K562 (cell line): ENCODE data around the gene PTBP3. TPM values are rescaled to one million over a fixed set of nuclear protein-coding genes. Genes with fewer than 3 reads are reported as not detected.

Experiments used
- ARHGAP35 ChIP-seq: fragments of 450-650 bp; IDR thresholded peaks from 2 replicates; pipeline ENCODE4 v1.6.1; 2018; ENCODE audit not compliant: partially characterized antibody
- CBFA2T3 ChIP-seq: fragments of 450-650 bp; IDR thresholded peaks from 2 replicates; pipeline ENCODE4 v1.6.1; 2017
- CBX1 ChIP-seq: sonication (generic); IDR thresholded peaks from 2 replicates; pipeline ENCODE4 v1.6.1; 2016; ENCODE audit warnings: antibody characterized with exemption, low read depth, mild to moderate bottlenecking
- CCNT2 ChIP-seq: IDR thresholded peaks from 2 replicates; pipeline ENCODE4 v1.6.1; 2011; ENCODE audit warnings: borderline replicate concordance, low read depth, mild to moderate bottlenecking, moderate library complexity, mixed read lengths, low read length; ENCODE audit not compliant: insufficient read length; ENCODE audit errors: extremely low read depth
- EP300 ChIP-seq: IDR thresholded peaks from 2 replicates; pipeline ENCODE4 v1.6.1; 2012; ENCODE audit warnings: low read length, improper control_type of control experiment
- ERF ChIP-seq: fragments of 450-650 bp; formaldehyde crosslinking; IDR thresholded peaks from 2 replicates; pipeline ENCODE4 v1.4.0; 2020; ENCODE audit warnings: mild to moderate bottlenecking, mixed read lengths
- FOXP4 ChIP-seq: sonication (generic); formaldehyde crosslinking; IDR thresholded peaks from 2 replicates; pipeline ENCODE4 v1.8.0; 2022; ENCODE audit warnings: mild to moderate bottlenecking, missing genetic modification reagents, borderline replicate concordance
- HNRNPL ChIP-seq: fragments of 200-400 bp; formaldehyde crosslinking; IDR thresholded peaks from 2 replicates; pipeline ENCODE4 v1.6.1; 2017; ENCODE audit warnings: low read depth, mild to moderate bottlenecking, low read length
- KDM5B ChIP-seq: fragments of 200-600 bp; sonication (generic); IDR thresholded peaks from 2 replicates; pipeline ENCODE4 v1.6.1; 2012; ENCODE audit warnings: low read depth, mild to moderate bottlenecking, moderate library complexity, low read length, control low read depth, inconsistent platforms; ENCODE audit not compliant: insufficient replicate concordance
- MAZ ChIP-seq, 2 experiments: fragments of 450-650 bp in 1 of 2; sonication (generic) in 1 of 2; formaldehyde crosslinking; IDR thresholded peaks in 1 of 2; conservative IDR thresholded peaks in 1 of 2; 2 replicates each; pipeline versions ENCODE4 v1.4.0 to v1.5.0; 2020; ENCODE audit warnings: mild to moderate bottlenecking in 1 of 2, missing genetic modification reagents in 1 of 2
- RAD51 ChIP-seq: fragments of 450-650 bp; IDR thresholded peaks from 2 replicates; pipeline ENCODE4 v1.7.1; 2016; ENCODE audit warnings: low read depth, mild to moderate bottlenecking, borderline replicate concordance
- SFPQ ChIP-seq: fragments of 200-400 bp; formaldehyde crosslinking; IDR thresholded peaks from 2 replicates; pipeline ENCODE4 v1.6.1; 2017; ENCODE audit warnings: mild to moderate bottlenecking, low read depth, low read length, moderate library complexity
- SMC3 ChIP-seq: conservative IDR thresholded peaks from 2 replicates; pipeline ENCODE4 v1.6.1; 2011; ENCODE audit warnings: low read depth, low read length, improper control_type of control experiment; ENCODE audit not compliant: insufficient read depth
- TAF7 ChIP-seq: fragments of 450-650 bp; IDR thresholded peaks from 2 replicates; pipeline ENCODE4 v1.6.1; 2016; ENCODE audit warnings: missing genetic modification characterization, missing compliant biosample characterization
- USF1 ChIP-seq: sonication (generic); formaldehyde crosslinking; IDR thresholded peaks from 2 replicates; pipeline ENCODE4 v1.9.0; 2022; ENCODE audit warnings: mild to moderate bottlenecking, missing genetic modification reagents
- ZNF274 ChIP-seq: IDR thresholded peaks from 2 replicates; pipeline ENCODE4 v1.6.1; 2011; ENCODE audit warnings: low read depth, mild to moderate bottlenecking, low read length, moderate library complexity, borderline replicate concordance
- ZNF41 ChIP-seq: fragments of 250-450 bp; sonication (Bioruptor Pico); conservative IDR thresholded peaks from 2 replicates; pipeline ENCODE4 v1.4.0; 2020; ENCODE audit warnings: mild to moderate bottlenecking
- ZNF445 ChIP-seq: fragments of 250-450 bp; sonication (Bioruptor Pico); IDR thresholded peaks from 2 replicates; pipeline ENCODE4 v1.4.0; 2020; ENCODE audit warnings: low read depth, mild to moderate bottlenecking, moderate library complexity
- polyA plus RNA-seq, 8 experiments: library from polyadenylated mRNA; depleted of rRNA in 4 of 8; stranded (reverse) in 5 of 8; unstranded in 3 of 8; fragments of >200 nt; fragmentation: Nextera tagmentation in 2 of 8; fragmentation: Illumina TruSeq in 1 of 8; extraction: Ambion mirVana in 2 of 8; extraction: Trizol in 1 of 8; gene quantifications; 2 replicates each; pipeline versions ENCODE4 v1.2.1 to v1.2.3, GENCODE V29; 2011 to 2014; ENCODE audit warnings: inconsistent platforms in 1 of 8, missing spikeins in 1 of 8
- total RNA-seq, 7 experiments: library from RNA; depleted of rRNA in 6 of 7; stranded (reverse); fragments of >200 nt in 6 of 7; fragmentation: Illumina TruSeq in 2 of 7; extraction: Trizol in 2 of 7; gene quantifications; 2 replicates each; pipeline versions ENCODE4 v1.2.1 to v1.2.3, GENCODE V29; 2011 to 2021; ENCODE audit warnings: low replicate concordance in 1 of 7

Gene PTBP3
- total and polyA plus RNA-seq, 9 of the 15 experiments (the other 6 are each of a cell fraction or from before 2014, with no cell fraction given): 22.4 to 132 (median 68.0) TPM

GRCh38 chr9:112224401-112225289 is 108.8 kb downstream of the PTBP3 start (continued):
- no peak for TF ChIP-seq KDM5B
- TF ChIP-seq ERF (CRISPR knock-in tag): no peak
- TF ChIP-seq USF1 (CRISPR knock-in tag): peak; percentile 78
- peak; percentile 94 for TF ChIP-seq RAD51
- TF ChIP-seq CBX1: no peak
- no peak for TF ChIP-seq ARHGAP35
- TF ChIP-seq HNRNPL: no peak
- peak; percentile 82 for TF ChIP-seq EP300
- peak; percentile 52; the same call in 1 of the 2 replicates for TF ChIP-seq TAF7 (tag)
- peak; percentile 68; the same call in 1 of the 2 replicates for TF ChIP-seq ZNF41 (CRISPR knock-in tag)
- peak; percentile 51 to 68; a peak in 3 of 4 replicates for TF ChIP-seq MAZ (CRISPR knock-in tag; conservative IDR thresholded peaks at IDR 0.05 in 1 of 2, IDR thresholded peaks at IDR 0.05 in 1 of 2)
- TF ChIP-seq ZNF445 (CRISPR knock-in tag): 0 out of 2 replicates have a peak, but pooled peaks have one; percentile 11
- TF ChIP-seq ZNF274: no peak
- no peak for TF ChIP-seq SMC3
- no peak for TF ChIP-seq CCNT2
- TF ChIP-seq FOXP4 (CRISPR knock-in tag): no peak
- peak; percentile 77 for TF ChIP-seq CBFA2T3
- TF ChIP-seq SFPQ: no peak
